ENCODE results near the gene PLB1. TPM values are rescaled to one million over a fixed set of nuclear protein-coding genes. Genes with fewer than 3 reads are reported as not detected.

PLB1 gene
- polyA plus RNA-seq, 1 experiment = 0.38 TPM

- DNase-seq (ENCODE audit: low read depth) = no peak
- Histone ChIP-seq H3K36me3 (ENCODE audit: control insufficient read depth, insufficient read depth, low read length) (no peaks in the 10 kb centered on the region), H3K4me3 (ENCODE audit: low read depth, low read length) (no peak overlapping the region), H3K27me3 (ENCODE audit: control insufficient read depth, insufficient read depth, low read length) (no peaks in the 10 kb centered on the region)
- TF ChIP-seq CTCF (IDR thresholded peaks at IDR 0.05; ENCODE audit: insufficient read depth, low read depth, low read length) = no peak
- CTCF ChIA-PET = interaction anchor here (0.5 kb wide), 1 partner anchor 1294 kb away, joined by 4 read pairs; no protein-coding TSS in a partner anchor
- POLR2A ChIA-PET = no interaction called here
These were observed 161.2 kb downstream of the PLB1 start for GRCh38 chr2:28656937-28657615.

- no peaks in the 10 kb centered on the region for H3K36me3 ChIP-seq (ENCODE audit: control insufficient read depth, insufficient read depth, low read length)
- TF ChIP-seq CTCF (IDR thresholded peaks at IDR 0.05; ENCODE audit: insufficient read depth, low read depth, low read length) = no peak
- DNase-seq (ENCODE audit: low read depth) = no peak
- ChIA-PET POLR2A (no interaction called here), CTCF (interaction anchor here (0.9 to 1.3 kb wide), 3 partner anchors 10 to 92 kb away, joined by 3 to 4 read pairs (median 3); no protein-coding TSS in a partner anchor)
- no peak overlapping the region for H3K4me3 ChIP-seq (ENCODE audit: low read depth, low read length)
- H3K27me3 ChIP-seq (ENCODE audit: control insufficient read depth, insufficient read depth, low read length) = no peaks in the 10 kb centered on the region
These were observed 162.5 kb downstream of the PLB1 start for GRCh38 chr2:28658369-28658768.

- ChIA-PET POLR2A (no interaction called here), CTCF (interaction anchor here (1.1 to 1.3 kb wide), 2 partner anchors 65 to 92 kb away, joined by 3 to 4 read pairs; no protein-coding TSS in a partner anchor)
- no peak for TF ChIP-seq CTCF (IDR thresholded peaks at IDR 0.05; ENCODE audit: insufficient read depth, low read depth, low read length)
- H3K27me3 ChIP-seq (ENCODE audit: control insufficient read depth, insufficient read depth, low read length) = no peaks in the 10 kb centered on the region
- DNase-seq (ENCODE audit: low read depth) = no peak
- H3K36me3 ChIP-seq (ENCODE audit: control insufficient read depth, insufficient read depth, low read length) = no peaks in the 10 kb centered on the region
- no peak overlapping the region for H3K4me3 ChIP-seq (ENCODE audit: low read depth, low read length)
These were observed 163.3 kb downstream of the PLB1 start for GRCh38 chr2:28659127-28659526.

GRCh38 chr2:28661589-28662001, 165.7 kb downstream of the PLB1 start:
- no peak for TF ChIP-seq CTCF (IDR thresholded peaks at IDR 0.05; ENCODE audit: insufficient read depth, low read depth, low read length)
- DNase-seq (ENCODE audit: low read depth) = peak; percentile 26
- Histone ChIP-seq H3K4me3 (ENCODE audit: low read depth, low read length) (no peak overlapping the region), H3K27me3 (ENCODE audit: control insufficient read depth, insufficient read depth, low read length) (no peaks in the 10 kb centered on the region), H3K36me3 (ENCODE audit: control insufficient read depth, insufficient read depth, low read length) (no peaks in the 10 kb centered on the region)
- CTCF ChIA-PET = interaction anchor here (1.0 to 6.7 kb wide), 2 partner anchors 11 to 68 kb away, joined by 3 to 38 read pairs; no protein-coding TSS in a partner anchor
- POLR2A ChIA-PET = no interaction called here

GRCh38 chr2:28662044-28662443, 166.2 kb downstream of the PLB1 start:
- no peak for DNase-seq (ENCODE audit: low read depth)
- Histone ChIP-seq H3K4me3 (ENCODE audit: low read depth, low read length) (no peak overlapping the region), H3K27me3 (ENCODE audit: control insufficient read depth, insufficient read depth, low read length) (no peaks in the 10 kb centered on the region), H3K36me3 (ENCODE audit: control insufficient read depth, insufficient read depth, low read length) (no peaks in the 10 kb centered on the region)
- TF ChIP-seq CTCF (IDR thresholded peaks at IDR 0.05; ENCODE audit: insufficient read depth, low read depth, low read length) = no peak
- ChIA-PET CTCF (interaction anchor here (1.0 to 6.7 kb wide), 2 partner anchors 12 to 68 kb away, joined by 3 to 38 read pairs; no protein-coding TSS in a partner anchor), POLR2A (interaction anchor here (1.0 kb wide), 1 partner anchor 21 kb away, joined by 3 read pairs; no protein-coding TSS in a partner anchor)
